ENCODE data around the gene IFT122. TPM values are rescaled to one million over a fixed set of nuclear protein-coding genes. Genes with fewer than 3 reads are reported as not detected.

The IFT122 gene
- total RNA-seq, 6 experiments from 2014 or later: 7.1 to 16.8 (median 11.5) TPM

DNA sequence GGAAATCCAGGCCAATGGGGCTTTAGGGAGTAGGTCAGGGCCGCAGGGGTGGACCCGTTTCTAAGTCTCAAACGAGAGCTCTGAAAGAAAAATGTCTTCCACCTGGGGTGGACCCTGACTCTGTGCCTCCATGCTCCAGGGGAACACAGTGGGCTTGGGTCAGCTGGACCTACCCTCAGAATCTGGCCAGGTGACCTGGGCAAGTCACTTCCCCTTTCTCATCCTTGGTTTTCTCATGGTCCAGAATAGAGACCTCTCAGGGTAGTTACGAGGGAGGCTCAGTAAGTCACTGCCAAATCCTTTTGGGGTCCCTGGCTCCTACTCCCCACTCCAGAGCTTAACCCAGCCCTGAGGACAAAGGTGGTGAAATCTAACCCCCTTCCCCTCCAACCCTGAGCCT lies 37.4 kb upstream of the IFT122 start:
- no peak overlapping the region for H3K4me3 ChIP-seq
- intact Hi-C loops (cut with DNase I): no loop called here
- H3K27me3 ChIP-seq: no peaks in the 10 kb centered on the region
- peaks cover 0 to 27% (median 2%) of the 10 kb centered on the region in 4 donors for H3K4me1 ChIP-seq
- H3K27ac ChIP-seq: peak overlapping the region in 1 of 3 donors; percentile 76
- ATAC-seq: no peak
- H3K9me3 ChIP-seq: no peaks in the 10 kb centered on the region
- no peaks in the 10 kb centered on the region for H3K36me3 ChIP-seq
- 90% methylated on average over 3 of the region's 4 CpGs for WGBS (ENCODE audit: insufficient coverage, low coverage, low lambda C conversion rate, missing lambda C conversion rate)
- TF ChIP-seq, protein P1, sequence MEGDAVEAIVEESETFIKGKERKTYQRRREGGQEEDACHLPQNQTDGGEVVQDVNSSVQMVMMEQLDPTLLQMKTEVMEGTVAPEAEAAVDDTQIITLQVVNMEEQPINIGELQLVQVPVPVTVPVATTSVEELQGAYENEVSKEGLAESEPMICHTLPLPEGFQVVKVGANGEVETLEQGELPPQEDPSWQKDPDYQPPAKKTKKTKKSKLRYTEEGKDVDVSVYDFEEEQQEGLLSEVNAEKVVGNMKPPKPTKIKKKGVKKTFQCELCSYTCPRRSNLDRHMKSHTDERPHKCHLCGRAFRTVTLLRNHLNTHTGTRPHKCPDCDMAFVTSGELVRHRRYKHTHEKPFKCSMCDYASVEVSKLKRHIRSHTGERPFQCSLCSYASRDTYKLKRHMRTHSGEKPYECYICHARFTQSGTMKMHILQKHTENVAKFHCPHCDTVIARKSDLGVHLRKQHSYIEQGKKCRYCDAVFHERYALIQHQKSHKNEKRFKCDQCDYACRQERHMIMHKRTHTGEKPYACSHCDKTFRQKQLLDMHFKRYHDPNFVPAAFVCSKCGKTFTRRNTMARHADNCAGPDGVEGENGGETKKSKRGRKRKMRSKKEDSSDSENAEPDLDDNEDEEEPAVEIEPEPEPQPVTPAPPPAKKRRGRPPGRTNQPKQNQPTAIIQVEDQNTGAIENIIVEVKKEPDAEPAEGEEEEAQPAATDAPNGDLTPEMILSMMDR (IDR thresholded peaks at IDR 0.05): no peak
- no peak for TF ChIP-seq POLR2A (IDR thresholded peaks at IDR 0.05)
- DNase-seq: no peak

DNA sequence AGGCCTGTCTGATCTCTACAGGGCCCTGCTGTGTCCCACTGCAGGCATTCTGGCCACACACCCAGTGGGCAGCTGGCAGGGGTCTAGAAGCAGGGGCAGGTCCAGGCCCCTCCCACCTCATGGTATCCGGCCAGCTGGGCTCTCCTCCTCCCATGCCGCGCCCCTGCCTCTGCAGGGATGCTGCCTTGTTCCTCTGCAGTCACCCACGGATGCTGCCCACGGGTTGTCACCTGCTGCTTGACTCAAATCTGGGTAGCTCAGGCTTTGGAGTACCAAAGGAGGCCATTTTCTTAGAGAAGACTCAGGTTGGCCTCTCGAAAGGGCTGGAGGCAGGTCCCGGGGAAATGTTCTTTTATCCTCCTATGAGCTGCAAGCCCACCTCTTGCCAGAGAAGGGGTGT lies 36.6 kb upstream of the IFT122 start:
- TF ChIP-seq POLR2A (IDR thresholded peaks at IDR 0.05): no peak
- TF ChIP-seq, protein P1 (IDR thresholded peaks at IDR 0.05): no peak
- no peaks in the 10 kb centered on the region for H3K9me3 ChIP-seq
- no peaks in the 10 kb centered on the region for H3K27me3 ChIP-seq
- H3K27ac ChIP-seq: no peak overlapping the region
- H3K36me3 ChIP-seq: no peaks in the 10 kb centered on the region
- H3K4me1 ChIP-seq: peaks cover 0 to 19% (median 0%) of the 10 kb centered on the region in 4 donors
- ATAC-seq (no peak), DNase-seq (no peak)
- intact Hi-C loops (cut with DNase I): no loop called here
- WGBS (ENCODE audit: insufficient coverage, low coverage, low lambda C conversion rate, missing lambda C conversion rate): 100% methylated on average over 2 of the region's 7 CpGs
- H3K4me3 ChIP-seq: no peak overlapping the region

DNA sequence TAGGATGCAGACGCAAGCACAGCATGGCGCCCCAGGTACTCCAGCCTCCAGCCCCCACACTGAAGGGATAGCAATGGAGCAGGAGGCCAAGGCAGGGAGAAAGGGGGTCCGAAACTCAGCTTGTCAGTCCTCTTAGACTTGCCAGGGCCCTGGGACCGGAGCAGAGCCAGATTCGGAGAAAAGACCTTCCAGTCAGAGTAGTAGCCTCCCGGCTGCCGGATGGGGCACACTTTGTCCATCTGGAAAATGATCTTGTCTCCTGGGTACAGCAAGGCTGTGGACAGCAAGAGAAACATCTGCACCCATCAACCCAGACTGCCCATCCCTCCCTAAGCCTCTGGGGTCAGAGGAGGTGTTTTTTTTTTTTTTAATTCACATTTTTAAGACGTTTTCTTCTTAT lies 35.9 kb upstream of the IFT122 start:
- Histone ChIP-seq H3K9me3 (no peaks in the 10 kb centered on the region), H3K27ac (no peak overlapping the region), H3K36me3 (no peaks in the 10 kb centered on the region), H3K4me3 (no peak overlapping the region), H3K27me3 (no peaks in the 10 kb centered on the region), H3K4me1 (peaks cover 0 to 16% (median 0%) of the 10 kb centered on the region in 4 donors)
- intact Hi-C loops (cut with DNase I): no loop called here
- TF ChIP-seq POLR2A (IDR thresholded peaks at IDR 0.05): no peak
- TF ChIP-seq, protein P1 (IDR thresholded peaks at IDR 0.05): no peak
- ATAC-seq (no peak), DNase-seq (no peak)
- 67% methylated on average over 3 of the region's 8 CpGs for WGBS (ENCODE audit: insufficient coverage, low coverage, low lambda C conversion rate, missing lambda C conversion rate)

DNA sequence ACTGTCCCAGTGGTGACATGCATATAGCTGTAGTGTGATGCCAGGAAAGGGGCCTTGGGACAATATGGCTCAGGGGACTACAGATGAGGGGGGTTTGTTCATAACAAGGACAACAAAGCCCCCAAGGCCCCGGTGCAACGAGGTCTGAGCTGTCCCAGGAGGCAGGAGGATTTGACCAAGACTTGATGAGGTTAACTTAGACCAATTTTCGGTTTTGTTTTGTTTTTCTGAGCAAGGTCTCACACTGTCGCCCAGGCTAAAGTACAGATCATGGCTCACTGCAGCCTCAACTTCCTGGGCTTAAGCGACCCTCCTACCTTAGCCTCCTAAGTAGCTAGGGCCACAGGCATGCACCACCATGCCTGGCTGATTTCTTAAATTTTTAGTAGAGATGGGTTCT lies 35.4 kb upstream of the IFT122 start:
- WGBS (ENCODE audit: insufficient coverage, low coverage, low lambda C conversion rate, missing lambda C conversion rate): 69% methylated on average over 5 of the region's 5 CpGs
- no peaks in the 10 kb centered on the region for H3K27me3 ChIP-seq
- DNase-seq: no peak
- no peaks in the 10 kb centered on the region for H3K9me3 ChIP-seq
- no peak for ATAC-seq
- H3K27ac ChIP-seq: no peak overlapping the region
- H3K36me3 ChIP-seq: no peaks in the 10 kb centered on the region
- peaks cover 0 to 16% (median 0%) of the 10 kb centered on the region in 4 donors for H3K4me1 ChIP-seq
- TF ChIP-seq, protein P1 (IDR thresholded peaks at IDR 0.05): no peak
- TF ChIP-seq POLR2A (IDR thresholded peaks at IDR 0.05): no peak
- intact Hi-C loops (cut with DNase I): no loop called here
- H3K4me3 ChIP-seq: no peak overlapping the region

DNA sequence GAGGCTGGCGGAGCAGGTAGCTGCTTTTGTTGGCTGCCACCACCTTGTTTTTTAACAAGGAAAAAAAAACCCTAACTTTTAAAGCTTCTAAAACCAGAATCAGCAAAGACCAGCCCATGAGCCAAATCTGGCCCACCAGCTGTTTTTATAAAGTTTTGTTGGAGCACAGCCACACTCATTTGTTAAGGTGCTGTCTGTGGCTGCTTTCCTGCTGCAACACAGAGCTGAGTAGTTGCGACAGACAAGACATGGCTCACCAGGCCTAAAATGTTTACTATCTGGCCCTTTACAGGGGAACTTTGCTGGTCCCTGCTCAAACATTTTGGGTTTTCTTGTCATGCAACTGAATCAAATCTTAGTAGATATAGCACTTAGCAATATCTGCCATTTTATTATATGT lies 30.5 kb upstream of the IFT122 start:
- DNase-seq: no peak
- H3K27me3 ChIP-seq: no peaks in the 10 kb centered on the region
- TF ChIP-seq POLR2A (IDR thresholded peaks at IDR 0.05): no peak
- TF ChIP-seq, protein P1 (IDR thresholded peaks at IDR 0.05): no peak
- ATAC-seq: no peak
- WGBS (ENCODE audit: insufficient coverage, low coverage, low lambda C conversion rate, missing lambda C conversion rate): 86% methylated on average over 2 of the region's 2 CpGs
- no peaks in the 10 kb centered on the region for H3K36me3 ChIP-seq
- peaks cover 0 to 10% (median 2%) of the 10 kb centered on the region in 4 donors for H3K4me1 ChIP-seq
- H3K27ac ChIP-seq: no peak overlapping the region
- intact Hi-C loops (cut with DNase I): no loop called here
- H3K9me3 ChIP-seq: no peaks in the 10 kb centered on the region
- no peak overlapping the region for H3K4me3 ChIP-seq

Data from right lobe of liver (tissue), 6 donors.